A549 treated with CpdA at 1 μM for 4 hours (cell line): ENCODE data around the gene ASPSCR1. TPM values are rescaled to one million over a fixed set of nuclear protein-coding genes. Genes with fewer than 3 reads are reported as not detected.

Source experiments
- total RNA-seq: library from RNA; stranded (reverse); fragments of 200-300 nt; extraction: Qiagen RNA extraction; gene quantifications from 5 replicates; pipeline ENCODE4 v1.2.3, GENCODE V29; 2022; ENCODE audit warnings: low read depth

ASPSCR1 gene, protein sequence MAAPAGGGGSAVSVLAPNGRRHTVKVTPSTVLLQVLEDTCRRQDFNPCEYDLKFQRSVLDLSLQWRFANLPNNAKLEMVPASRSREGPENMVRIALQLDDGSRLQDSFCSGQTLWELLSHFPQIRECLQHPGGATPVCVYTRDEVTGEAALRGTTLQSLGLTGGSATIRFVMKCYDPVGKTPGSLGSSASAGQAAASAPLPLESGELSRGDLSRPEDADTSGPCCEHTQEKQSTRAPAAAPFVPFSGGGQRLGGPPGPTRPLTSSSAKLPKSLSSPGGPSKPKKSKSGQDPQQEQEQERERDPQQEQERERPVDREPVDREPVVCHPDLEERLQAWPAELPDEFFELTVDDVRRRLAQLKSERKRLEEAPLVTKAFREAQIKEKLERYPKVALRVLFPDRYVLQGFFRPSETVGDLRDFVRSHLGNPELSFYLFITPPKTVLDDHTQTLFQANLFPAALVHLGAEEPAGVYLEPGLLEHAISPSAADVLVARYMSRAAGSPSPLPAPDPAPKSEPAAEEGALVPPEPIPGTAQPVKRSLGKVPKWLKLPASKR
- total RNA-seq, result 20.0 to 33.0 TPM (median 28.1 TPM) in 5 replicates

DNA sequence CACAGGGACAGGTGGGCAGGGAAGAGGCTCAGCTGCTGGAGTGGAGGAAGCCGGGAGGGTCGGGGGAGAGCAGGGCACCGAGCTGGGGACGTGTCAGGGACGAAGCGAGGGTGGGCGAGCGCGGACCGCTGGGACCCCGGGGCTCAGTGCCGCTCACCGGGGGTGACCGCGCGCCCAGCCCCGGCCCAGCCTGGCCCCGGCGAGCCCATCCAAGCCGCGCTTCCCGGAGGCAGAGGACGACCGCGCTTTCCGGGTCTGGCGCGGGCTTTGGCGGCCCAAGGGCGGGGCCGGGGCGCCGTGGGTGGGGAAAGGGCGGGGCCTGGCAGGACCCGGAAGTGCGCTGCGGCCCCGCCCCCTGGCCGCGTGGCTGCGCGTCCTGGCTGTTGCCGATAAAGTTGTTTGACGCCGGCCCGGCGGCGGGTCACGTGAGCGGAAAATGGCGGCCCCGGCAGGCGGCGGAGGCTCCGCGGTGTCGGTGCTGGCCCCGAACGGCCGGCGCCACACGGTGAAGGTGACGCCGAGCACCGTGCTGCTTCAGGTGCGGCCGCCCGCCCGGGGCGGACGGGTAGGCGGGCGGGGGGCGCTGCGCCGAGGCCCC lies at the start of gene ASPSCR1:
Gene ASPSCR1, plus strand, starts transcription at position 419 of the 598 bp plus-strand sequence. Its CDS starts 18 bp downstream, at position 437.

DNA sequence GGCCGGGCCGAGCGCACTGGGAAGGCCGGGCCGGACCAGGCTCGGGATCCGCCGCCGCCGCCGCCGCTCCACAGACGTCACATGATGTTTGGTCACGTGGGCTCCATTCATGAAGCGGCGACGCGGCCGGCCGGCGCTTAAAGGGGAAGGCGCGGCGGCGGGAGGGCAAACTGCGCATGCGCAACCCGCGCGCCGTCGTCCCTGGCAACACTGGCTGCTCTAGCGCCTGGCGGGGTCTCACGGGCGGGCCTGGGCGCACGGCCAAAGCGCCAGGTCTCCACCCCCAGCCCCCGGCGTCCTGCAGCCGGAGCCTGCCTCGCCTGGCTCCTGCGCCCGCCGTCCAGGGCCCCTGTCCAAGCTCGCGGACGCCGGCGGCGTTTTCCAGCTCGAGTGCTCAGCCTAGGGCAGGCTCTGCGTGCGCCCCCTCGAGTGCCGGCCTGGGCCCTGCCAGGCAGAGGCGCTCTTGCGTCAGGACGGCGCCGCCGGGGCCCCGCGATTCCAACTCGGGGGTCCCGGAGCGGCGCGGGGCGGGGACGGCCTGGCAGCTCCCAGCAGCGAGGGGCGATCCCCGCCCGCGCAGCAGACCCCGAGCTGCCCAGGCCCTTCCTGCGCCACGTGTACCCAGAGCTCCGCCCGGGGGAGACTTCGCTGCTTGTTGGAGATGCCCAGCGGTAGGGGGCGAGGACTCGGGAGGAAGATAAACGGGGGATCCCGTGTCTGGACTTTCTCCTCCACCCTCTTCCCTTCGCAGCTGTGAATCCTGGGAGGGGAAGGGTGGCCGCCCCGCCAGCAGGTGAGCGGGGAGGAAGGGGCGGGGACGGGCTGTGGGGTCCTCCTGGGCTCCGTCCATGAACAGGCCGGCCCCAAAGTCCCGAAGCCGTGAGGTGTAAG lies 49.5 kb upstream of the ASPSCR1 start, which contains the start of gene MAFG:
Gene MAFG, minus strand, starts transcription at position 83 of the 891 bp plus-strand sequence. CDS start 4,550 bp downstream, outside the sequence.

DNA sequence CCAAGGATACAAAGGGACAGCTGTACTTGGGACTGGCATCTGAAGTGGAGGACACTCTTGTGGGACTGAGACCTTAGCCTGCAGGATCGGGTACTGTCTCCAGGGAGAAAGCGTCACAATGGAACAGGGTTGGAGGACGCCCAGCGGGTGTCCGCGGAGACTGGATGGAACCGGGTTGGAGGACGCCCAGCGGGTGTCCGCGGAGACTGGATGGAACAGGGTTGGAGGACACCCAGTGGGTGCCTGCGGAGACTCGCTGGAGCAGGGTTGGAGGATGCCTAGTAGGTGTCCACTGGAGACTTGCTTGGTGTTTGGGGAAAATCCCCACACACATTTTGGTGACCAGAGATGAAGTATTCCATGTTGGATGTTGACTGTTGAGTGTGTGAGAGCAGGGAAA lies 30.2 kb upstream of the ASPSCR1 start, which contains the start of gene MYADML2:
Gene MYADML2, minus strand, starts transcription at position 45 of the 400 bp plus-strand sequence. CDS start 5,492 bp downstream, outside the sequence.

DNA sequence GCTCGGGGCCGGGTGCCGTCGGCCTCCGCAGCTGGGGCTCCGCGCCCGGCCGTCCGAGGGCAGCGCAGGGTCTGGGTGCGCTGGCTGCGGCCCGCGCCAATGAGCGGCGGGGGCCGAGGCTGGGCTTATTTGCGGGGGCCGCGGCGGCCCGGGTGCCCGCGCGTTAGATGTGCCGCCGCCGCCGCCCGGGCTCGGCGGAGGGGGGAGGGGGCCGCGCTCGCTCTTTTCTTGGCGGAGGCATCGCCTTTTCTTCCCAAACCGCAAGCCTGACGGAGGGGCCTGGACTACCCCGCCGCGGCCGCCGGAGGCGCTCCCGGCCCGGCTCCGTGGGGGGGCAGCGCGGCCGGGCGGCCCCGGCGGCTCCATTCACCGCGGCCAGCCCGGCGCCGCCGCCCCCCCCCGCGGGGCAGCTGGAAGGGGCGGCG lies 16.3 kb upstream of the ASPSCR1 start, which contains the start of gene NOTUM:
Gene NOTUM, minus strand, starts transcription at position 101 of the 425 bp plus-strand sequence. CDS start 278 bp downstream, outside the sequence.

DNA sequence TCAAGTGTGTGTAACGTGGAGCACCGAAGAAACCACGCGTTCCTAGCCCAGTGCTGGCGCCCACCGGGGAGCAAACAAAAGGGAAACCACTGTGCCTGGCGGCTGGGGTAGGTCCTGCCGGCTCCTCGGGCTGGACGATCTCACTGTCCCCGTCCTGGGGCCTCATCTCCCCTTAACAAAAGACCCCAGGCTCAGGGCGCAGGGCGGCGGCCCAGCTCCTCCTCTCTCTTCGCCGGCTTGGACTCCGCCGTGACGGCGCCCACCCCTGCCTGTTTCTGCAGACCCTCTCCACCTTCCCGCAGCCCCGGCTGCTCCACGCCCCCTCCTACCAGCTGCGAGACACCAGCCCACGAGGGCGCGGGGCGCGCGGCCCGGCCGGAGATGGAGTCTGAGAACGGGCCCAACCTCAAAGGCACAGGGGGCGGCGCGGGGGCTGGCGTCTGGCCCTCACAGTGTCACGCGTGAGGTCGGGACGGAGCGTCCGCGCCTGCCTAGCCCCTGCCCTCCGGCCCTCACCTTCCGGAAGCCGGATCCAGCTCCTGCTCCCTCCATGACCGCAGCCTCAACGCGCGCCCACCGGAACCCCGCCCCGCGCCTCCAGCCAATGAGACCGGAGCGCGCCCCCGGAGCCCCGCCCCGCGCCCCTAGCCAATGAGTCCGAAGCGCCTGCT lies 45.0 kb downstream of the ASPSCR1 start, which contains the start of gene CENPX:
Gene CENPX, minus strand, starts transcription at position 569 of the 671 bp plus-strand sequence. Its CDS starts 17 bp downstream, at position 552.

DNA sequence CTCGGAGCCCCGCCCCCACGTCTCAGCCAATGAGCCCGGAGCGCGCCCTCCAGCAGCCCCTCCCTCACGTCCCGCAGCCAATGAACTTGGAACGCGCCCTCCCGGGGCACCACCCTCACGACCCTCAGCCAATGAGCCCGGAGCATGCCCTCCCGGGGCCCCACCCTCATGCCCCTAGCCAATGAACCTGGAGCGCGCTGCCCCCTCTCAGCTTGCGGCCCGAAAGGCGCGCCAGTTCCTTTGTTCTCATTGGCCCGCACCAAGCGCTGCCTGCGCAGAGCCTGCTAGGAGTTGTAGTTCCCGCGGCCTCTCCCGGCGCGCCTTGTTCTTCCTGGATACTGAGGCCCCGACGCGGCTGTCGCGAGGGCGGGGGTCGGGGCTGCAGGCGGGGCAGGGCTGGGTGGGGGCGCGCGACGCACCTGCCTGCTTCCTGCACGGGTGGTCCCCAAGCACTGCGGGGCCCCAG lies 45.6 kb downstream of the ASPSCR1 start, which contains the start of gene LRRC45:
Gene LRRC45, plus strand, starts transcription at position 325 of the 466 bp plus-strand sequence. CDS start 339 bp downstream, outside the sequence.

DNA sequence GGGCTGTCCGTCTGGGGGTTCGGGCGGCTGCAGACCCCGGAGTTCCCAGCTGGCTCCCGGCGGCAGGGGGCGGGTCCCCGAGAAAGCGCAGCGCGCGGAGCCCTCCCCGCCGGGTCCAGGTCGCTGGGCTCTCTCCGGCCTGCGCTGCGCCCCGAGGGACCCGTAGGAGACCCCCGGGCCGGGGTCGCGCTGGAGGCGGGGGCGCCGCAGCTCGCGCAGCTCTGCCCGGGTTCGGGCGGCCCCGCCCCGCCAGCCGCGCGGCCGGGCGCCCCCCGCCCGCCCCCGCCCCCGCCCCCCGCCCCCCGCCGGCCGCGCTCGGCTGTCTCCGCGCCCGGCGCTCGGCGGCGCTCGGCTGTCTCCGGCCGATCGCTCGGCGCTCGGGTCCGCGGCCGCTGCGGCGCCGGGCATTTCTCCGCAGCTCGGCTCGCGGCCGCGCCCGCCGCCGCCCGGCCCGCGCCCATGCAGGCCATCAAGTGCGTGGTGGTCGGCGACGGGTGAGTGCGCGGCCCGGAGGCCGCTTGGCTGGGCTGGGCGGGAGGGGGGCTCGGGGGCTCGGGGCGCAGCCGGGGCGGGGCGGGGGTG lies 54.0 kb downstream of the ASPSCR1 start, which contains the start of gene RAC3:
Gene RAC3, plus strand, starts transcription at position 376 of the 582 bp plus-strand sequence. Its CDS starts 84 bp downstream, at position 460.

DNA sequence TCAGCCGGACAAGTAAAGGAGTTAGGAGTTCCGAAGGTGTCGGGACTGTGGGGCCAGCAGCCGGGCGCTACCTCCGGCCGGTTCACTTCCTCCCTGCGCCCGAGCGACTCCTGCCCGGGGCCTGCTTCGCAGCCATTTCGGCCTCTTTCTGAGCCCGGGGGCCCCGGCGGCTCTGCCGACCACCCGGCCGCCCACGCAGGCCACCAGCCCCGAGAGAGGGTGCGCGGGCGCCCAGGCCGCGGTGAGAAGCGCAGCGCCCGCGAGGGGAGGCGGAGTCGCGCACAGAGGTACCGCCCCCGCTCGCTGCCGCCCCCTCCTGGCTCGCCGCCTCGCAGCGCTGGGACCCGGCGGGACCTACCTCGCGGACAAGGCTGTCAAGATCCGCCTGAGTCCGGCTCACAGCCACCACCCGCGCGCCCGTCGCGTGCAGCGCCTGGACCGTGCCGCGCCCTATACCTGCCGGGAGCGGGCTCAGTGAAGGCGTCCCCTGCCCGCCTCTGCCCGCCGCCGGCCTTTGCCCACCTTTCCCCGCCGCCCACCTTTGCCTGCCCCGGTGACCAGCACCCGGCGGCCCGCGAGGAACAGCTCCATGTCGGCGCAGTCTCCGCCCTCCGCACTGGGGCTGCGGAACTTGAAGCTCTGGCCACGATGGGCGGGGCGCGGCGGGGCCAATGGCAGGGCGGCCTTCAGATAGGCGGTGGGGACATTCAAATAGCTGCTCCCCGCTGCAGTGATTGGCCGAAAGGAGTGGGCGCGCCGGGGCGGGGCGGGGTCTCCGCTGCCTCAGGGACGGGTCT lies 59.9 kb downstream of the ASPSCR1 start, which contains the start of gene DCXR:
Gene DCXR, minus strand, starts transcription at position 606 of the 797 bp plus-strand sequence. Its CDS starts 15 bp downstream, at position 591.

DNA sequence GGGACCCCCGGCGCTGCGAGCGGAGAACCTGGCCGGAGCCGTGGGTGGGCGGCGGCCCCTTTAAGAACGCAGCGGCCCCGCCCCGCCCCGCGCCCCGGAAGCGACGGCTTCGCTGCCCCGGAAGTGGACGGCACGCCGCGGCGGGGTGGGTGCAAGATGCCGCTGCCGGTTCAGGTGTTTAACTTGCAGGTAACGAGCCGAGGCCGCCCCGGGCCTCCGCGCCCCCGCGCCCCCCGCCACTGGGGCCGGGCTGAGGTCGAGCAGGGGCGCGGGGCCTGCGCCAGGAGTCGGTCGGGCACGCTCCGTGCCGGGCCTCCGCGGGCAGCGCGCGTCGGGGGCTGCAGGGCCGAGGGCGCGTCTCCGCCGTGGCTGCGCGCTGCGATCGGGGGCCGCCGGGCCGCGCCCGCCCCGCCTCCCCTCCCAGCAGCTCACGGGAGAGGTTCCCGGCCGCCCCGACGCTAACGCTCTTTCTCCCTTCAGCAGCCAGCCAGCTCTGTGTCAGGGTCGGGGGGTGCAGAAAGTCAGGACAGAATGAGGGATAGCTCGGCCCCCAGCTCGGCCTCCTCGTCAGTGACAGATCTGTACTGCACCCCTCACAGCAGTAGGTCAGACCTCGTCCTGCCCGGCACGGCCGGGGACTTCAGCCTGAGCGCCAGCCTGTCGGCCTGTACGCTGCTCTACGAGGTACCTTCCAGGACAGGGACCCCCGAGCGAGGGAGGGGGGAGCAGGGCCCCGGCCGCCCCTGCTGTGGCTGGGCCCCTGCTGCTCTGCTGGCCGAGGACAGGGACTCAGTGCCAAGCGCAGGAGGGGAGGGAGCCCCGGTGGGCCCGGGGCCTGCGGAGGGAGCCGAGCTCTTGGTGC lies 74.6 kb downstream of the ASPSCR1 start, which contains the start of the genes GPS1 and RFNG:
Gene GPS1, plus strand, starts transcription at position 123 of the 862 bp plus-strand sequence. Its CDS starts 34 bp downstream, at position 157.
Gene RFNG, minus strand, starts transcription at position 36 of the 862 bp plus-strand sequence. CDS start 45 bp downstream, outside the sequence.

DNA sequence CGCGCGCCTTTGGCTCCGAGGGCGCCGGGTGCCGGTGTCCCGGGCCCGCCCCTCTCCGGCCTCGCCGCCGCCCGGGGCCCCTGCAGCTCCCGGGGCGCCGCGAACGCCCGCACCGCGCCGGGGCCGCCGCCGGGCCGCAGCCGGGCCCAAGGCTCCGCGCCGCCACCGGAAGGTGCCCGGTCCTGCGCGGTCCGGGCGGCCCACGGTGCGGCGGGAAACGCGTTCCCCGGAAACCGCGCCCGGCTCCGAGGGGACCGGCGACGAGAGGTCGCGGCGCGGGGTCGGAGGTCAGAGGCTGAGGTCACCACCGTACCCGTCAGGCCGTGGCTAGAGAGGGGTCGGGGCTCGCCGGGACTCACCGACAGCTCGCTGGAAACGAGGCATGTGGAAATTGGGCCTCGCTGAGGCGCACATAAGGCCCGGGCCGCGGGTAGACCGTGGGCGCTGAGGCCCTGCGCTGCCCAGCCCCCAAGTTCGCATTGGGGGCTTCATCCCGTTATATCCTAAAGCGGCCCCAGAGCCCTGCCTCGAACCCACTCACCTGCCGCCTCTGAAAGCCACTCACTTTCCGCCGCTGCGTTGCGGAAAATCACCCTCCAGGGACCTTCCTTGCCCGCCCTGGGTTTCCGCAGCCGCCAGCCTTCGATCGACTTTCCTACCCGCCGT lies 88.3 kb downstream of the ASPSCR1 start, which contains the start of gene DUS1L:
Gene DUS1L, minus strand, starts transcription at position 167 of the 666 bp plus-strand sequence. CDS start 745 bp downstream, outside the sequence.

Other genes with a start within 250 kb of the ASPSCR1 start
- gene GCGR, start 173.5 kb upstream of the ASPSCR1 start, total RNA-seq, result 0.22 to 0.65 TPM (median 0.28 TPM) in 5 replicates
- gene MCRIP1, start 144.3 kb upstream of the ASPSCR1 start, total RNA-seq, result 78.9 to 105 TPM (median 92.0 TPM) in 5 replicates
- gene PPP1R27, start 142.6 kb upstream of the ASPSCR1 start, total RNA-seq, result 0.18 to 0.40 TPM in 2 of 5 replicates, not detected in the others
- 726 to 785 TPM (median 751 TPM) in 5 replicates for gene P4HB, start 117.1 kb upstream of the ASPSCR1 start, total RNA-seq
- gene ARHGDIA, start 106.3 kb upstream of the ASPSCR1 start, total RNA-seq, result 578 to 637 TPM (median 592 TPM) in 5 replicates
- 166 to 254 TPM (median 246 TPM) in 5 replicates for gene ALYREF, start 86.0 kb upstream of the ASPSCR1 start, total RNA-seq
- 192 to 295 TPM (median 277 TPM) in 5 replicates for gene ANAPC11, start 85.9 kb upstream of the ASPSCR1 start, total RNA-seq
- 0.16 to 1.0 TPM (median 0.59 TPM) in 5 replicates for gene NPB, start 75.4 kb upstream of the ASPSCR1 start, total RNA-seq
- gene PCYT2, start 66.2 kb upstream of the ASPSCR1 start, total RNA-seq, result 13.1 to 16.7 TPM (median 15.8 TPM) in 5 replicates
- 29.4 to 47.5 TPM (median 40.8 TPM) in 5 replicates for gene SIRT7, start 59.5 kb upstream of the ASPSCR1 start, total RNA-seq
- gene MAFG, start 49.9 kb upstream of the ASPSCR1 start, total RNA-seq, result 36.7 to 45.6 TPM (median 42.2 TPM) in 5 replicates
- gene PYCR1, start 40.3 kb upstream of the ASPSCR1 start, total RNA-seq, result 61.0 to 98.3 TPM (median 90.0 TPM) in 5 replicates
- gene MYADML2, start 30.4 kb upstream of the ASPSCR1 start, total RNA-seq, result not detected in 5 replicates
- gene NOTUM, start 16.4 kb upstream of the ASPSCR1 start, total RNA-seq, result 0.23 to 0.60 TPM (median 0.38 TPM) in 5 replicates
- gene CENPX, start 45.2 kb downstream of the ASPSCR1 start, total RNA-seq, result 147 to 209 TPM (median 190 TPM) in 5 replicates
- gene LRRC45, start 45.7 kb downstream of the ASPSCR1 start, total RNA-seq, result 11.4 to 18.8 TPM (median 14.2 TPM) in 5 replicates
- gene RAC3, start 54.0 kb downstream of the ASPSCR1 start, total RNA-seq, result 21.3 to 39.5 TPM (median 32.6 TPM) in 5 replicates
- 63.3 to 105 TPM (median 96.2 TPM) in 5 replicates for gene DCXR, start 60.1 kb downstream of the ASPSCR1 start, total RNA-seq
- gene RFNG, start 74.2 kb downstream of the ASPSCR1 start, total RNA-seq, result 14.4 to 26.4 TPM (median 23.6 TPM) in 5 replicates
- gene GPS1, start 74.3 kb downstream of the ASPSCR1 start, total RNA-seq, result 101 to 142 TPM (median 137 TPM) in 5 replicates
- 75.9 to 140 TPM (median 133 TPM) in 5 replicates for gene DUS1L, start 88.2 kb downstream of the ASPSCR1 start, total RNA-seq
- 103 to 146 TPM (median 139 TPM) in 5 replicates for gene FASN, start 120.6 kb downstream of the ASPSCR1 start, total RNA-seq
- gene CCDC57, start 235.2 kb downstream of the ASPSCR1 start, total RNA-seq, result 20.7 to 26.9 TPM (median 23.5 TPM) in 5 replicates